Neural progenitor cell (in vitro differentiated cells): ENCODE results near the gene DRAM2.
"Not testable (repeated sequence)": the region's sequence is repeated elsewhere in the genome, so short reads cannot be mapped to it uniquely, and the experiment has no call there.

ENCODE experiments used
- EZH2 ChIP-seq: fragments of 200-600 bp; sonication (generic); IDR thresholded peaks from 2 replicates; pipeline ENCODE4 v1.6.1; 2017; ENCODE audit warnings: antibody characterized with exemption, mild to moderate bottlenecking, moderate library complexity
- EZH2phosphoT487 ChIP-seq: fragments of 200-600 bp; sonication (generic); IDR thresholded peaks from 2 replicates; pipeline ENCODE4 v1.6.1; 2017; ENCODE audit warnings: antibody characterized with exemption
- TF ChIP-seq, protein P1 (sequence below): fragments of 200-600 bp; sonication (generic); IDR thresholded peaks from 2 replicates; pipeline ENCODE4 v1.5.1; 2017; ENCODE audit warnings: antibody characterized with exemption, mild to moderate bottlenecking

DNA sequence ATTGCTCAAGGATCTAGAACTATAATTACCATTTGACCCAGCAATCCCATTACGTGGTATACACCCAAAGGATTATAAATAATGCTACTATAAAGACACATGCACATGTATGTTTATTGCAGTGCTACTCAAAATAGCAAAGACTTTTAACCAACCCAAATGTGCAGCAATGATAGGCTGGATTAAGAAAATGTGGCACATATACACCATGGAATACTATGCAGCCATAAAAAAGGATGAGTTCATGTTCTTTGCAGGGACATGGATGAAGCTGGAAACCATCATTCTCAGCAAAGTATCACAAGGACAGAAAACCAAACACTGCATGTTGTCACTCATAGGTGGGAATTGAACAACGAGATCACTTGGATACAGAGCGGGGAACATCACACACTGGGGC lies 44.5 kb downstream of the DRAM2 start:
- TF ChIP-seq, protein P1, sequence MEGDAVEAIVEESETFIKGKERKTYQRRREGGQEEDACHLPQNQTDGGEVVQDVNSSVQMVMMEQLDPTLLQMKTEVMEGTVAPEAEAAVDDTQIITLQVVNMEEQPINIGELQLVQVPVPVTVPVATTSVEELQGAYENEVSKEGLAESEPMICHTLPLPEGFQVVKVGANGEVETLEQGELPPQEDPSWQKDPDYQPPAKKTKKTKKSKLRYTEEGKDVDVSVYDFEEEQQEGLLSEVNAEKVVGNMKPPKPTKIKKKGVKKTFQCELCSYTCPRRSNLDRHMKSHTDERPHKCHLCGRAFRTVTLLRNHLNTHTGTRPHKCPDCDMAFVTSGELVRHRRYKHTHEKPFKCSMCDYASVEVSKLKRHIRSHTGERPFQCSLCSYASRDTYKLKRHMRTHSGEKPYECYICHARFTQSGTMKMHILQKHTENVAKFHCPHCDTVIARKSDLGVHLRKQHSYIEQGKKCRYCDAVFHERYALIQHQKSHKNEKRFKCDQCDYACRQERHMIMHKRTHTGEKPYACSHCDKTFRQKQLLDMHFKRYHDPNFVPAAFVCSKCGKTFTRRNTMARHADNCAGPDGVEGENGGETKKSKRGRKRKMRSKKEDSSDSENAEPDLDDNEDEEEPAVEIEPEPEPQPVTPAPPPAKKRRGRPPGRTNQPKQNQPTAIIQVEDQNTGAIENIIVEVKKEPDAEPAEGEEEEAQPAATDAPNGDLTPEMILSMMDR, result not testable (repeated sequence)
- not testable (repeated sequence) for TF ChIP-seq EZH2phosphoT487, EZH2
